ENCODE data around the gene COP1. TPM values are rescaled to one million over a fixed set of nuclear protein-coding genes. Genes with fewer than 3 reads are reported as not detected.

Gene COP1
- total and polyA plus RNA-seq, 2 donors (not counting 3 experiments of a cell fraction or from before 2014, with no cell fraction given), result 16.5 to 40.9 TPM

- Histone ChIP-seq H3K9ac (replicated peaks; ENCODE audit: extremely low read depth, insufficient read depth, low read length) (no peak overlapping the region), H3K4me1 (ENCODE audit: control insufficient read depth, extremely low read depth, insufficient read depth, low read length) (no peaks in the 10 kb centered on the region), H2AFZ (ENCODE audit: low read depth, low read length) (no peak overlapping the region), H3K4me3 (replicated peaks in 1 of 3; ENCODE audit: insufficient read depth in 1 of 3, low read depth in 1 of 3, low read length in 3 of 3) (no peak overlapping the region), H3K27ac (ENCODE audit: insufficient read depth, low read depth, low read length) (no peak overlapping the region), H3K4me2 (ENCODE audit: insufficient read depth, low read length) (no peak overlapping the region), H3K27me3 (ENCODE audit: control insufficient read depth in 2 of 2, insufficient read depth in 2 of 2, low read length in 2 of 2) (no peaks in the 10 kb centered on the region), H3K79me2 (ENCODE audit: control insufficient read depth, insufficient read depth, low read length) (peaks cover 53% of the 10 kb centered on the region), H4K20me1 (replicated peaks; ENCODE audit: control insufficient read depth, extremely low read depth, insufficient read depth, low read length) (peaks cover 2% of the 10 kb centered on the region), H3K36me3 (ENCODE audit: control insufficient read depth in 2 of 2, extremely low read depth in 1 of 2, insufficient read depth in 2 of 2, low read length in 2 of 2) (no peaks in the 10 kb centered on the region), H3K9me3 (replicated peaks; ENCODE audit: control insufficient read depth, insufficient read depth, low read length) (no peaks in the 10 kb centered on the region), H3K9me1 (replicated peaks; ENCODE audit: control insufficient read depth, extremely low read depth, insufficient read depth, low read length) (no peaks in the 10 kb centered on the region)
- intact Hi-C loops (cut with micrococcal nuclease), result no loop called here
- ChIA-PET POLR2A (no interaction called here), CTCF (no interaction called here)
- no TSS peak for BruUV-seq (replicated peaks)
- TF ChIP-seq JUN (IDR thresholded peaks at IDR 0.05; ENCODE audit: borderline replicate concordance, insufficient read depth, insufficient read length, low read depth), result no peak
- TF ChIP-seq MAX (IDR thresholded peaks at IDR 0.05; ENCODE audit: insufficient read depth, insufficient read length), result no peak
- TF ChIP-seq CTCF (IDR thresholded peaks at IDR 0.05; ENCODE audit: extremely low read depth in 1 of 2, insufficient read depth in 1 of 2, low read depth in 1 of 2, low read length in 2 of 2), result no peak
- TF ChIP-seq EZH2 (IDR thresholded peaks at IDR 0.05; ENCODE audit: borderline replicate concordance, low read depth, low read length, severe bottlenecking), result no peak
- FAIRE-seq (no peak), DNase-seq (ENCODE audit: low read depth, low spot score) (no peak)
- dilution Hi-C loops (cut with MboI; ENCODE audit: extremely low pct_ligation_motif_present, low sequenced_read_pairs), result no loop called here
These were observed 42.9 kb downstream of the COP1 start for GRCh38 chr1:176164014-176164678.

- H3K9me3 ChIP-seq (replicated peaks; ENCODE audit: control insufficient read depth, insufficient read depth, low read length), result no peaks in the 10 kb centered on the region
- ChIA-PET POLR2A (no interaction called here), CTCF (no interaction called here)
- FAIRE-seq, result no peak
- H3K4me2 ChIP-seq (ENCODE audit: insufficient read depth, low read length), result no peak overlapping the region
- H3K79me2 ChIP-seq (ENCODE audit: control insufficient read depth, insufficient read depth, low read length), result peaks cover 56% of the 10 kb centered on the region
- H3K27ac ChIP-seq (ENCODE audit: insufficient read depth, low read depth, low read length), result no peak overlapping the region
- H3K9ac ChIP-seq (replicated peaks; ENCODE audit: extremely low read depth, insufficient read depth, low read length), result no peak overlapping the region
- no peak for DNase-seq (ENCODE audit: low read depth, low spot score)
- no peaks in the 10 kb centered on the region for H3K9me1 ChIP-seq (replicated peaks; ENCODE audit: control insufficient read depth, extremely low read depth, insufficient read depth, low read length)
- intact Hi-C loops (cut with micrococcal nuclease), result loop anchor here (2.0 kb wide), 1 partner anchor 15 kb away; no protein-coding TSS in a partner anchor
- dilution Hi-C loops (cut with MboI; ENCODE audit: extremely low pct_ligation_motif_present, low sequenced_read_pairs), result no loop called here
- no peaks in the 10 kb centered on the region for H3K27me3 ChIP-seq (ENCODE audit: control insufficient read depth in 2 of 2, insufficient read depth in 2 of 2, low read length in 2 of 2)
- H2AFZ ChIP-seq (ENCODE audit: low read depth, low read length), result no peak overlapping the region
- TF ChIP-seq POLR2A (IDR thresholded peaks at IDR 0.05; ENCODE audit: low read depth, low read length) (no peak), CTCF (IDR thresholded peaks at IDR 0.05; ENCODE audit: extremely low read depth in 1 of 2, insufficient read depth in 1 of 2, low read depth in 1 of 2, low read length in 2 of 2) (no peak)
- peaks cover 2% of the 10 kb centered on the region for H4K20me1 ChIP-seq (replicated peaks; ENCODE audit: control insufficient read depth, extremely low read depth, insufficient read depth, low read length)
- no TSS peak for BruUV-seq (replicated peaks)
- no peaks in the 10 kb centered on the region for H3K4me1 ChIP-seq (ENCODE audit: control insufficient read depth, extremely low read depth, insufficient read depth, low read length)
- no peaks in the 10 kb centered on the region for H3K36me3 ChIP-seq (ENCODE audit: control insufficient read depth in 2 of 2, extremely low read depth in 1 of 2, insufficient read depth in 2 of 2, low read length in 2 of 2)
- no peak overlapping the region for H3K4me3 ChIP-seq (replicated peaks in 1 of 3; ENCODE audit: insufficient read depth in 1 of 3, low read depth in 1 of 3, low read length in 3 of 3)
These were observed 47.1 kb downstream of the COP1 start for GRCh38 chr1:176159993-176160392.

Measured in endothelial cell of umbilical vein (primary cell).